GM19395 (cell line): ENCODE results near the gene GJB4.

Source experiments
- ATAC-seq: cut with Tn5 transposase; IDR thresholded peaks from one replicate; pipeline ENCODE4 v1.9.1; 2021; ENCODE audit warnings: mild to moderate bottlenecking, moderate library complexity; ENCODE audit not compliant: unreplicated experiment

GJB4 gene

DNA sequence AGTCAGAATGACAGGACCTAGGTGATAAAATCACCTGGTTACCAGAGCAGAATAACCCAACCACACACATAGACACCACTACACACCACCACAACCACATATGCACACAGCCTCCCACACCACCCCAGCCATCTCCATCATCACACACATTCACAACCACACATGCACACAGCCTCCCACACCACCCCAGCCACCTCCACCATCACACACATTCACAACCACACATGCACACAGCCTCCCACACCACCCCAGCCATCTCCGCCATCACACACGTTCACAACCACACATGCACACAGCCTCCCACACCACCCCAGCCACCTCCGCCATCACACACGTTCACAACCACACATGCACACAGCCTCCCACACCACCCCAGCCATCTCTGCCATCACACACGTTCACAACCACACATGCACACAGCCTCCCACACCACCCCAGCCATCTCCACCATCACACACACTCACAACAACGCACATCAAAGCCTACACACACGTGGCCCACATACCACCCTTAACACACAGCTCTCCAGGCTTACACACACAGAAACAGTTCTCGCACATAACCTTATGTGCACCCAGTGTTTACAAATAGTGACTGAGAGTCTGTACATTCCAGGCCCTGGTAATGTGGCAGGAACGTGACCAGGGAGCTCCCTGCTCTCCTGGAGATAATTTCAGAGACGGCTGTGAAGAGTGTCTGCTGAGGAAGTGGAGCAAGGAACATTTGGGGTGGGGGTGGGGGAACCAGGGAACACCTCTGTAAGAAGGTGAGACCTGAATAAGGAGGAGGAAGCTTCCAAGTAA, 18.2 kb downstream of the GJB4 start:
- no peak for ATAC-seq

DNA sequence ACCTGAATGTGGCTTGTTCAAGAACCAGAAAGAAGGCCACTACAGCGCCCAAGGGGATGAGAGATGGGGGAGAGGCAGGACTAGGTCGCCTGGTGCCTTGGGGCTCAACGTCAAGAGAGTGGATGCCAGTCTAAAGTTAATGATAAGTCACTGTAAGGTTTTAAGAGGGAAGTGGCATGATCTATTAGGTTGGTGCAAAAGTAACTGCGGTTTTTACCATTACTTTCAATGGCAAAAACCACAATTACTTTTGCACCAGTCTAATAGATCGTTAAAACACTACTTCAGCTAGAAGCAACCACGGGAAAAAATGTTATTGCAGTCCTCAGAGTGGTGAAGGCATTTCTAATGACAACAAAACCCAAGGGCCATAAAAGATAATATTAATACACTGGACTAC, 18.8 kb downstream of the GJB4 start:
- ATAC-seq = no peak

DNA sequence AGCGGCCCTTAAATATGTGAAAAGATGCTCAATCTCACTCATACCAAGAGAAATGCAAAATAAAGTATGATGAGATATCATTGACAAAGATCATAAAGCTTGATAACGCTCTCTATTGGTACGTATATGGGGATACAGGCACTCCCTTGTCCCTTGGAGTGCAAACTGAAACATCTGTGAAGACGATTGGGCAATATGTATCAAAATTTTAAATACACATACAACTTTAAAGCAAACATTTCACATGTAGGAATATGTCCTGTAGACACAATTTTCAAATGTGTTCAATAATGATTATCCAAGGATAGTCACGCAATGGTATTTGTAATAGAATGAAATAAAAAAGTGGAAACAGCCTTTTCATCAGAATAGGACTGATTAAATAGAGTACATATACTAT, 19.5 kb downstream of the GJB4 start:
- no peak for ATAC-seq

DNA sequence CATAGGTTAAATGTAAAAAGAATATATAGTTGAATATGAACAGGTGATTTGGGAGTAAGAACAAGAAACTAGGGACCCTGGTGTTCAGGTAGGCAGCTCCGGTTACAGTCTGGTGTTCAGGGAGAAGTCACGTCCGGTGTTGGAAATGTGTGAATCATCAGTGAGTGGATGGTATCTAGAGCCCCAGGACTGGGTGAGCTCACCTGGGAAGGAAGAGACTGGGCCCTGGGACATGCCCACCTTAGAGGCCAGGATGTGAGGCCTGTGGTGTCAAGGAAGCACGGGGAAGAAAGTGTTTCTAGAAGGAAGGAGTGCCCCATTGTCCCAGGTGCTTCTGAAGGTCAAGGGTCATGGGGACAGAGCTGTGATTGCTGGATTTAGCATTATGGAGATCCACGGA, 20.0 kb downstream of the GJB4 start:
- no peak for ATAC-seq

DNA sequence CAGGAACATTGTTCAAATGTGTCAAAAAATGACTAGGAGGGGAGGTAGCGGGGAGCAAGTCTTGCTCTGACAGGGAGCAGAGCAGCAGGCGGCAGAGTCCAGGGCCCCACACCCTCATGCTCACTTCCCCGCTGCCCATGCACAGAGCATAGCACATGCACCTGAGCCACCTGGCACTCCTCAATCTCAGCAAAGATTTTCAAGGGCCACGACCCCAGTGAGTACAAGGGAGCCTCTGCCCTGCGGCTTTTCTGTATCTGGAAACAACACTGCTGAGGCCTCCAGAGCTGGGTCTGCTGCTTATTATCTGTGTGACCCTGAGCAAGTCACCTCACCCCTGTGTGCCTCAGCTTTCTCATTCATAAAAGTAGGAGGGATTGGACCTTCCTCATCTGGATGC, 20.4 kb downstream of the GJB4 start:
- ATAC-seq = no peak

DNA sequence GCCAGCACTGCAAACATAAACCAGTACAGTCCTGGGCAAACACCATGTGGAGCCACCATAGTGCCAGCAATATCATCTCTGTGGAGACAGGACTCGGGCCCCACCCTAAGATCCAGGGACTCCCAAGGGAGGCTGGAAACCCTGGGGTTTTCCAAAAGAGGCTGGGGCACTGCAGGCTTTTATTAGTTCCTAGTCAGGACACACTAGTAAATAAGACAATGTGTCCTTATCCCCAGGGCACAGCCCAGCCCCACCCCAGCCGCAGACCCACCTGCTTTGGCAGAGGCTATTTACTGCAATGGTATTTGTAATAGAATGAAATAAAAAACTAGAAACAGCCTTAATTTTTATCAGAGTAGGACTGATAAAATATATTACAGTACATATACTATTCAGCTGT, 21.0 kb downstream of the GJB4 start:
- no peak for ATAC-seq

DNA sequence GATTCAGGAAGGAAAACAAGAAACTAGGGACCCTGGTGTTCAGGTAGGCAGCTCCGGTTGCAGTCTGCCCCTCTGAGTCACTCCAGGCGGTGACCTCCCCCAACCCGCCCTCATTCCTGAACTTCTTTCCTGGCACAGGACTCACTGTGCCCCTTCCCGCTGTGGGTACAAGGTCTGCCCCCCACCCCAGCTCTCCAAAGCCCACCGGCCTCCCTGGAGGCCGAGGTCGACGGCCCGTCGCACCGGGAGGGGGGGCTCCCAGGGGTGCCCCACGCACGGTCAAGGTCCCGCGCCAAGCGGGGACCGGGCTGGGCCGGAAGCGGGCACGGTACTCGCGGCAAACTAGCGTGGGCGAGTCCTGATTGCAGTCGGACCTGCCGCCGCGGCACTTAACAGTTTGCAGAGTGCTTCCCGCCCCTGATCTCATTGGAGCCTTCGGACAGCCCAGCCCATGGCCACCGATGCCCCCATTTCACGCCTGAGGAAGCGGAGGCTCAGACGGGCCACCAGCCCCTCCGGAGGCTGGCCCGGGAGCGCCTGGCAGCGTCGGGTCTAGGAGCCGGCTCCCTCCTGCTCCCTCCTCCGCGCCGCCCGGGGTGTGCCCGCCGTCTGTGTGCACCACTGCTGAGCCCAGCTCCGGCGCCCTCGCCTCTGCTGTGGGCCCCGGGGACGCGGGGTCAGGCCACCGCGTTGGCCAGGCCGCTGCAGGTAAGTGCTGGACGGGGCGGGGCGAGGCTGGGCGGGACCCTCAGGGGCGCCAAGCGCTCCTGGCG, 21.7 kb downstream of the GJB4 start, which contains the start of gene GJB3:
Gene GJB3 (plus strand): TSS at position 144 of the 773 bp plus-strand sequence. CDS start 3,549 bp downstream, outside the sequence.
- no peak for ATAC-seq

DNA sequence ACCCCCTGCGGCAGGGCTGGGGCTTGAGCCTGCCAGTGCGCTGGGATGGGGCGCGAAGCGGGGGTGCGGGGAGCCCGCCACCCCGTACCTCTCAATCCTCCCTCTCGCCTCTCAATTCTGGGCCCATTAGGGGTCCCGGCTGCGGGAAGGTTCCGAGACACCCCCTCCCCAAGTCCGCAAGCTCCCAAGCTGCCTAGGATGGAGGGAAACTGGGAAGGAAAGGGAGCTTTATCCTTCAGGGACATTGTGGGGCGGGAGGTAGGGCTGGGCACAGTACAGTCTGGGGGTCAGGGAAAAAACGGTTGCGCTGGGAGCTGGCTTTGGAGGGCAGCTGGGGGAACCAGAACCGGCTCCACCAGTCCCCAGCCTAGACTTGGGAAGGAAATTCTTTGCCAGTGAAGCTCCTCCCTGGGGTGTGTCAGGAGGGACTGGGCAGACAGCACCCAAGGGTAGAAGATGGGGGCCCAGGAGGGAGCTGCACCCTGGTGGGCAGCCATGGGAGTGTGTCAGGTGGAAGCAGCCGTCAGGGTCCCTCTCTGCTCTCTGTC, 22.4 kb downstream of the GJB4 start:
- ATAC-seq = no peak

DNA sequence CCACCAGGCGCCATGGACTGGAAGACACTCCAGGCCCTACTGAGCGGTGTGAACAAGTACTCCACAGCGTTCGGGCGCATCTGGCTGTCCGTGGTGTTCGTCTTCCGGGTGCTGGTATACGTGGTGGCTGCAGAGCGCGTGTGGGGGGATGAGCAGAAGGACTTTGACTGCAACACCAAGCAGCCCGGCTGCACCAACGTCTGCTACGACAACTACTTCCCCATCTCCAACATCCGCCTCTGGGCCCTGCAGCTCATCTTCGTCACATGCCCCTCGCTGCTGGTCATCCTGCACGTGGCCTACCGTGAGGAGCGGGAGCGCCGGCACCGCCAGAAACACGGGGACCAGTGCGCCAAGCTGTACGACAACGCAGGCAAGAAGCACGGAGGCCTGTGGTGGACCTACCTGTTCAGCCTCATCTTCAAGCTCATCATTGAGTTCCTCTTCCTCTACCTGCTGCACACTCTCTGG, 25.2 kb downstream of the GJB4 start:
- ATAC-seq = no peak

DNA sequence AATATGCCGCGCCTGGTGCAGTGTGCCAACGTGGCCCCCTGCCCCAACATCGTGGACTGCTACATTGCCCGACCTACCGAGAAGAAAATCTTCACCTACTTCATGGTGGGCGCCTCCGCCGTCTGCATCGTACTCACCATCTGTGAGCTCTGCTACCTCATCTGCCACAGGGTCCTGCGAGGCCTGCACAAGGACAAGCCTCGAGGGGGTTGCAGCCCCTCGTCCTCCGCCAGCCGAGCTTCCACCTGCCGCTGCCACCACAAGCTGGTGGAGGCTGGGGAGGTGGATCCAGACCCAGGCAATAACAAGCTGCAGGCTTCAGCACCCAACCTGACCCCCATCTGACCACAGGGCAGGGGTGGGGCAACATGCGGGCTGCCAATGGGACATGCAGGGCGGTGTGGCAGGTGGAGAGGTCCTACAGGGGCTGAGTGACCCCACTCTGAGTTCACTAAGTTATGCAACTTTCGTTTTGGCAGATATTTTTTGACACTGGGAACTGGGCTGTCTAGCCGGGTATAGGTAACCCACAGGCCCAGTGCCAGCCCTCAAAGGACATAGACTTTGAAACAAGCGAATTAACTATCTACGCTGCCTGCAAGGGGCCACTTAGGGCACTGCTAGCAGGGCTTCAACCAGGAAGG, 25.8 kb downstream of the GJB4 start:
- ATAC-seq = no peak

DNA sequence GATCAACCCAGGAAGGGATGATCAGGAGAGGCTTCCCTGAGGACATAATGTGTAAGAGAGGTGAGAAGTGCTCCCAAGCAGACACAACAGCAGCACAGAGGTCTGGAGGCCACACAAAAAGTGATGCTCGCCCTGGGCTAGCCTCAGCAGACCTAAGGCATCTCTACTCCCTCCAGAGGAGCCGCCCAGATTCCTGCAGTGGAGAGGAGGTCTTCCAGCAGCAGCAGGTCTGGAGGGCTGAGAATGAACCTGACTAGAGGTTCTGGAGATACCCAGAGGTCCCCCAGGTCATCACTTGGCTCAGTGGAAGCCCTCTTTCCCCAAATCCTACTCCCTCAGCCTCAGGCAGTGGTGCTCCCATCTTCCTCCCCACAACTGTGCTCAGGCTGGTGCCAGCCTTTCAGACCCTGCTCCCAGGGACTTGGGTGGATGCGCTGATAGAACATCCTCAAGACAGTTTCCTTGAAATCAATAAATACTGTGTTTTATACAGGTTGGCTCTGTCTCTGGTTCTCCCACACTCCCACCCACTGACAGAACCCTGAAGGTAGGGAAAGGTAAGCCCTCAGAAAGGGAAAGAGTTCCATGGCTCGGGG, 26.4 kb downstream of the GJB4 start:
- no peak for ATAC-seq

DNA sequence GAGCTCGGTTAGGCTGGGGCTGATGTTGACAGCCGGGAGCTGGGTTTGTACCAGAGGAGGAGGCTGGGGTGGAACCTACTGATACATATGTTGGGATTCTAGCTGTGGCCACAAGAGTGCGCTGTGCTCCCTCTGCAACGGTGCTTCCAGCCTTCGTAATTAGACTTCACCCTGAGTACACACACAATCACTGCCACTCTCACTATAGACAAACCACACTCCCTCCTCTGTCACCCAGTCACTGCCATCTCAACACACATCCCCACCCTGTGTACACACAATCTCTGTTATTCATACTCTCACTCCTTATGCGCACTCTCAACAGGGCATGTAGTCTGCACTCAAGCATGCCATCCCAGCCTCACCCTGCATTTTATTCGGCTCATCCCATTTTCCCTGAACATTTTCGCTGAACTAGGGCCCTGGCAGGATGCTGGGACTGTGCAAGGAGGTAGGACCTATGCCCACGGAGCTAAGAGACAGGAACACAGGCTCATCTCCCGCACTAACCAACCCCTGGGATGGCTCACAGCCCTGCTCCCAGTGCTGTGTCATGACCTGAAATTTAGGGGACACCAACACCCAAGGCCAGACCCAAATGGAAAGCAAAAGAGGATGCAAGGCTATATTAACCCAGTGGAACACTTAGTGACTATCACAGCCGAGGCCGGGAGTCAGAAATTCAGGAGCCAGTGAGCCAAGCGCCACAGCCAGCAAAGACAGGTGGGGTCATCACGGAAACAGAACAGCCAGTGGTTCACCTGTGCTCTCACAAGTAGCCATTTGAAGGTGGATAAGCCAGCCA, 27.2 kb downstream of the GJB4 start:
- ATAC-seq = no peak

DNA sequence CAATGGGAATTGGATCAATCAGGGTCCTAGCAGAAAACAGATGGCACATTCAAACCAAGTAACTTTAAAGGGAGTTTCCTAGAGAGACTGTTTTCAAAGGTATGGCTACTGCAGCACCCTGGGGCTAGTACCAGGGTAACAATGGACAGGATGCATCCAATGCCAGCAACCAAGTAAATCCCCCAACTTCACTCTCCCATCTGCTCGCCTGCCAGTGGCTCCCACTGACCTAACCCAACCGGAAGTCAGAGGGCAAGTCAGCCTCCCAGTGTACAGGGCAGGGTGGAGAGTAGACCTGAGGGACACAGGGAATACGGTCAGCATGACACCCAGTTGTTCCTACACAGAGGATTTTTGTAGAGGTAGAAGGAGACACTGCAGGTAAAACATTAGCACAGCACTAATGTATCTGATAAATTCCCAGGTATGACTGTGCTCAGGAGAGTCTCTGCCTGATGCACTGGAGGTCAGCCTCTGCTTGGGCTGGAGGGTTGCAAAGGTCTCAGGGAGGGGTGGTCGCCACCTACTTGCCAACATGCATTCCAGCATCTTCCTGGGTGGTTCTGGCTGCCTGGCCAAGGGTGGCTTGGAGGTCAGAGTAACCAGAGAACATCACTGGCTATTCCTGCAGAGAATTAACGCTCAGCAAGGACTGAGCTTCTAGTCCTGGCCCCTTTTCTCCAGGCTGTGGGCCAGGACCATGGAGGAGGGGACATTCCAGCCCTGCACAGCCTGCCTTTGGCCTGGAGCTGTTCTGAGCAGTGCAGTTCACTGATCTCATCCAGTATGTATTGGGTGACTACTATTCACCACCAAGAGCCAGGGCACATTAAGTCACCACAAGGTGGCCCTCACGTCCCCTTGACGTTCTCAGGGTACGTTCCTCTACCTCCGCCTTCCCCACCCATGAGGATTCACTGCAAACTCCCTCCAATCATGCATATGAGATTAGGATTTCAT, 28.2 kb downstream of the GJB4 start:
- no peak for ATAC-seq

DNA sequence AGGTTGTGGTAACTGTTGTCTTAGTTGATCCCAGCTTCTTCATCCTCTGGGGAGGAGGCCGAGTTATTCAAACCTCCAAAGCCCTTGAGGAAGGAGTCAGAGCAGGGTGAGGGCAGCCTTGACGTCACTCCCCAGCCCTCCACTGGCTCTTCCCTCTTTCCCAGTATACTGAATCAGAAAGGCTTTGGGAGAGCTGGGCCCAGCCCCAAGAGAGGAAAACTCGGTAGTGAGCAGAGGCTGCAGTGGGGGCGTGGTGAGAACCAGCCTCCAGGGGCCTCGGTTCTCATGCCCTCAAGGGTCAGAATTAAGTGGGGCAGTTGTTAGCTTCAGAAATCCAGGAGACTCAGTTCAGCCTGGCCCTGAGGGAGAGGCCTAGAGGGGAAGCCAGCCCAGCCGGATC, 31.4 kb downstream of the GJB4 start:
- ATAC-seq = no peak

DNA sequence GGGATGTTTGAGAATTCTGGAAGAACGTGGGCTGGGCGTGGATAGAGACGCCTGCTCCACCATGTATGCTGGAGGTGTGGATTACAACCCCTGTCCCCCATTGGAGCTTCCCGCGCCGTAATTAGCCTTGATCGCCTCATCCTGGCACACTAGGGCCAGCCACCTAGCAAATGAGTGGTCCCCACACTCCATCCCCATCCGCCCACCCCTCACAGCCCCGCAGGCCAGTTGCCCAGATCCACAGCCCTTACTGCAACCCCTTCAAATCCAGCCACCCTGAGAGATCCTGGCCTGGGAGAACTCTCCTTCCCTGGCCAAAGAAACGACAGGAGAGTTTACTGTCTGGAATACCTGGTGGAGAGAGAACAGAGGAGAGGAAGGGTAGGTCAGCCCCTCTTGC, 32.9 kb downstream of the GJB4 start:
- no peak for ATAC-seq

DNA sequence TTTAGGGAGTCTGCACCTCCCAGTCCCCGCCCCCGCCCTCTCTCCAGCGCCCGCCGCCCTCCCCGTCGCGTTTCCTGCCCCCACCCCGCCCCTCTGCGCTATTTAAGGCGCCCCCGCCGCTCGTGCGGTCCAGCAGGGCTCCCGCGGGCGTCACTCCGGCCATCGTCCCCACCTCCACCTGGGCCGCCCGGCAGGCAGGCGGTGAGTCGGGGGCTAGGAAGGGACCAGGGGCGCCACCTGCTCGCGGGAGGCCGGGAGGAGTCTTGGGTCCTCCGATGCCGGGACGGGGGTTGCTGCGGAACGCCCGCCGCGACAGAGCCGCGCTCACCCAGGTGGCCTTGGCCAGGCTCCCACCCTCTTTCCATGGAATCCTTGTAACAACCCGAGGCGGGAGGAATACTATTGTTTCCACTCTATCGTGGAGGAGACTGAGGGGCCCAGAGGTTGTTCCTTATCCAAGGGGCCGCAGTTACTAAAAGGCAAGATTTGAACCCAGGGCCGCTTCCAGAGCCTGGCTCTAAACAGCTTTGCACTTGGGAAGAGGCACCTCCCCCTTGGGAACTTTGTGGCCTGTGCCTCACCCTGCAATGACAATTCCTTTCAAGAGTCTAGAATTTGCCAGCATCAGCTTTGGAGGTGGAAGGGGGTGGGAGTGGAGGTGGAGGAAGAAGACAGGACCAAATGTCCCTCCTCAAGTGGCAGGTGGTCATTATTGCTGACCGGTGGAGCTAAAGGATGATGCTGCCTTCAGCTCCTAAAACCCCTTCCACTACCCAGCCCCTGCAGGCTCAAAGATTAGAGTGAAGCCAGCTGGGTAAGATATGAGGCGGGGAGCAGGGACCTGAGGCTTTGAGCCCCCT, 33.6 kb downstream of the GJB4 start, which contains the start of gene GJA4:
Gene GJA4 (plus strand): TSS at position 132 of the 860 bp plus-strand sequence. CDS start 1,215 bp downstream, outside the sequence.
- no peak for ATAC-seq

DNA sequence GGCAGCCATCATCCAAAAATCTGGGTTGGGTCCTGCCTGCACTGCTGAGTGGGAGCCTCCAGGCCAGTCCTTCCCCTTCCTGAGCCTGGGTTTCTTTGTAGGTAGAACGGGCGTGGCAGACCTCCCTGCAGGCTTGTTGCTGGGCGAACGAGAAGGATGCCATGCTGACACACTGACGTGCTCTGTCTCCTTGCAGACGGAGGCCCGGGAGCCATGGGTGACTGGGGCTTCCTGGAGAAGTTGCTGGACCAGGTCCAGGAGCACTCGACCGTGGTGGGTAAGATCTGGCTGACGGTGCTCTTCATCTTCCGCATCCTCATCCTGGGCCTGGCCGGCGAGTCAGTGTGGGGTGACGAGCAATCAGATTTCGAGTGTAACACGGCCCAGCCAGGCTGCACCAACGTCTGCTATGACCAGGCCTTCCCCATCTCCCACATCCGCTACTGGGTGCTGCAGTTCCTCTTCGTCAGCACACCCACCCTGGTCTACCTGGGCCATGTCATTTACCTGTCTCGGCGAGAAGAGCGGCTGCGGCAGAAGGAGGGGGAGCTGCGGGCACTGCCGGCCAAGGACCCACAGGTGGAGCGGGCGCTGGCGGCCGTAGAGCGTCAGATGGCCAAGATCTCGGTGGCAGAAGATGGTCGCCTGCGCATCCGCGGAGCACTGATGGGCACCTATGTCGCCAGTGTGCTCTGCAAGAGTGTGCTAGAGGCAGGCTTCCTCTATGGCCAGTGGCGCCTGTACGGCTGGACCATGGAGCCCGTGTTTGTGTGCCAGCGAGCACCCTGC, 34.7 kb downstream of the GJB4 start:
- ATAC-seq = no peak
